GM19238 (cell line): ENCODE data around the gene NR2F6.

ENCODE experiments used
- DNase-seq: peaks from one replicate; pipeline ENCODE4 v3.0.0; 2011; ENCODE audit warnings: low spot score; ENCODE audit not compliant: insufficient read length

The NR2F6 gene

DNA sequence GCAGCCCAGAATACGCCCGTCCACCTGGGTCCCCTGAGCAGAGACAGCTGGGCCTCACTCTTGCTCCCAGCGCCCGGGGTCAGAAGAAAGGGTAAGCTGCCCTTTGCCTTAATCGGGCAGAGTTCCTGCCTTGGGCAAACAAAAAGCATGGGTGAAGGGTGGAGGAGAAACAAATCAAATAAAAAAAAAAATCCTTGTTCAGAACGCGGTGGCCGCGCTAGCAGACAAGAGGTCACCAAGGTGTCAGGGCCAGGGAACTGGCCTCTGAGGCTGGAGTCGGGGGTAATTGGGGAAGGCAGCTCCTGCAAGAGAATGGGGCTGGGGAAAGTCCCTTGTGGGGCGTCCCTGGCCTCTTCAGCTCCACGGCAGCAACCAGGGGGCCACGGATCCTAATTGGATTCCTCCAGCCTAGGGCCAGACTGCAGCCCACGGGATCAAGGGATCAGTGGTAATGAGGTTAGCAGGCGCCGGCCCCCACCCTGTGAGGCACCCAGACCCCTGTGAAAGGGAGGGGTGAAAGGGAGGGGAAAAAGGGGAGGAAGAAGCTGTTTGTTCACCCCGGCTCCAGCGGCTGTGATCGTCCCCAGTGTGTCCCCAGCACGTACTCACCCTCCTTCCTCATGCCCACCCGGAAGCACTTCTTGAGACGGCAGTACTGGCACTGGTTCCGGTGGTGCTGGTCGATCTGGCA, 5.5 kb downstream of the NR2F6 start:
- no peak for DNase-seq

- DNase-seq, result no peak
Observed at GRCh38 chr19:17237747-17238706, 7.7 kb downstream of the NR2F6 start.

DNA sequence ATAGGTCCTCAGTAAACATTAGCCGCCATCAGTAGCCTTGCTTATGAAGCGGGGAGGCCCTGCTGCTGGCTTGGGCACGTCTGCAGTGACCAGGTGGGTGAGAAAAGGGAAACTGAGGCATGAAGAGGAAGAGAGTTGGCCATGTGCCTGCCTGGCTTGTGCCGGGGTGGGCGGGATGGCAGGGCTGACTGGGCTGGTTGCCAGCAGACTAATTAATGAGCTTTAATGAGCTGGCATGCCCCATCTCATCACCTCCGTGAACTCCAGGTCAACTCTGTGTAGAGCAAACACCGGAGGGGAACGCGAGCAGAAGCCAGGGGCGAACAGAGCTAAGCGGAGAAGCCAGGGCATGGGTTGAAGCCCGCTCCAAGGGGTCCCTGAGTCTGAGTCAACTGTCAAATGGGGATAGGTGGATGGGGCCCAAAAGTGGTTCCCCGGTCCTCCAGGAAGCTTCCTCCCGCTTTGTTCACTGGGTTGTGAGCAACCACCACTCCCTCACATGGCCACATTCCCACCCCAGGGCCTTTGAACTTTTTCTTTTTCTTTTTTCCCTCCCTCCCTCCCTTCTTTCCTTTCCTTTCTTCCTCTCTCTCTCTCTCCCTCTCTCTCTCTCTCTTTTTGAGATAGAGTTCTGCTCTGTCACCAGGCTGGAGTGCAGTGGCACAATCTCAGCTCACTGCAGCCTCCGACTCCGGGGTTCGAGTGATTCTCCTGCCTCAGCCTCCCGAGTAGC, 8.7 kb downstream of the NR2F6 start:
- no peak for DNase-seq

DNA sequence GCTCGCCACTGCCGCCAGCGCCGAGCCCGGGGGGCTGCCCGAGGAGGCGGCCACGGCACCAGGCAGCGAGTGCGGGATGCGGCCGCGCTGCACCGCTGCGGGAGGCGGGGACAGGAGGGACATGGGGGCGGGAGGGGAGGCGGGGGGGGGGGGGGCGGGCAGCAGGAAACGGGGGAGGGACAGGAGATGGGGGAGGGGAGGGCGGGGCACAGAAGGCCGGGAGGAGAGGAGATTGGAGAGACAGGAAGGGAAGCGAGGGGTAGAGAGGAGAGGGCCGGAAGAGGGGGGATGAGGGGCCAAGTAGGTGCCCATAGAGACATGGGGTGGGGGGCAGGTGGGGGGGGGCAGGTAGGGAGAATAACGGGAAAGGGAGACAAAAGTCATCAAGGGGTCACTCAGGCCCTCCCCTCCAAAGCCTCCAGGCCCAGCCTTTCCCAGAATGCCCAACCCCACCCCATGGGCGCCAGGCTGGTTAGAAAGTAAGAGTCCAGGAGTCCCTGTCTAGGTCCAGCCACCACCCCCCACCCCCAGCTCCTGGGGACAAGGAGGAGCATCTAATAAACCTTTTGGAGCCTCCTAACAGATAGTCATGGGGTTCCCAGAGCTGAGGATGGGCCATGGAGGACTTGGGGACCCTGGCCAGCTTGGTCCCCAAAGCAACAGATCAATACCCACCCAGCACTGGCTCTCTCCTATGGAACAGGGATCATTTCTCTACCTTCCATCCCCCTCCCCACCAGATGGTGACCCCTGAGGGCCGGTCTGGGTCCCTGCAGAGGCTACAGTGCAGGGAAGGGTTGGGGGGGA, 9.5 kb downstream of the NR2F6 start:
- DNase-seq, result peak; percentile 61

- DNase-seq, result peak; percentile 70
Observed at GRCh38 chr19:17235300-17235970, 10.3 kb downstream of the NR2F6 start.

DNA sequence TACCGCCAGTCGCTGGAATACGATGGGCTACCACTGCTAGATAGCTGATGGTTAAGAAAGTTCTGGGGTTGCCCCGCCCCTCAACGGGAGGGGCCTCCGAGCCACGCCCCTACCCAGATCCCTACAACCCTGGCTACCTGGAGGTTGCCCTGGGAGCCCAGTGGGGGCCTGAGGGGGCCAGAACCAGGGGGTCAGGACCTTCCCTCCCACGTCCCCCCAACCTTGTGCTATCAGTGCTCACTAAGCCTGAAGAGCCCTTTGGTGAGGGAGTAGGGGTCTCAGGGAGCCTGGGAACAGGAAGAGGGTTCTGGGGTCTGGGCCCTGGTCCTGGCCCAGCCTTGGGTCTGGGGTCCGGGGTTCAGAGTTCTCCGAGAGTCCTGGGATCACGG, 10.8 kb downstream of the NR2F6 start:
- peak; percentile 79 for DNase-seq

DNA sequence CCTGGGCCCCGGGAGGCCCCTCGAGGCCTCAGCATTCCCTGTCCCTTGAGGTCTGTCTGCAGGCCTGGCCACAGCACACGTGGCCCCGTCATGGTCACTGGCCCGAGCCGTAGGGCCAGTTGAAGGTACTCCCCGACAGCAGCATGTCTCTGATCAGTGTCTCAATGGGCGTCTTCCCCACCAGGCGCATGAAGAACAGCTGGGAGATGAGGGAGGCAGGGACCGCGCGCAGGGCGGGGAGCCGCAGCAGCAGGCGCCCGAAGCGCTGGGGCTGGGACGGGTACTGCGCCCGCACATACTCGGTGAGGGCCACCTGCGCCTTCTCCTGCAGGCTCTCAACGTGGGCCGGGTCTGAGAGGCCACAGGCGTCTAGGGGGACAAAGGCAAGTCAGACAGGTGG, 13.5 kb downstream of the NR2F6 start:
- DNase-seq, result no peak

DNA sequence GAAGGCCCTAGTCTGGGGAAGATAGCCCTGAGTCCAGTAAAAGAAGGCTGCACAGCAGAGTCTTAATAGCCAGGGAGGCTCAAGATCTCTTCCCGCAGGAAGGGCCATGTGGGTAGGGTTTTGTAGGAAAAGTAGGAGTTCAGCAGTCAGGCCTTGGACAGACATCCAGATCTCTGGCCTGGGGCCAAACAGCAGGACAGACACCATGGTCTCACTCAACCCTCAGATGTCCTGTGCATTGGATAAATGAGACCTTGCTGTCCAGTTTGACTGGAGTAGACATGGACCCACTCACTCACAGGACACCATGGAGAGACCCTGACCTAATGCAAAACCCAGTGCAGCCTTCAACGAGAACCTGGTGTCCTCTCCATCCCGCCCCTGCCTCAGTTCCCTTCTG, 15.8 kb downstream of the NR2F6 start:
- no peak for DNase-seq

DNA sequence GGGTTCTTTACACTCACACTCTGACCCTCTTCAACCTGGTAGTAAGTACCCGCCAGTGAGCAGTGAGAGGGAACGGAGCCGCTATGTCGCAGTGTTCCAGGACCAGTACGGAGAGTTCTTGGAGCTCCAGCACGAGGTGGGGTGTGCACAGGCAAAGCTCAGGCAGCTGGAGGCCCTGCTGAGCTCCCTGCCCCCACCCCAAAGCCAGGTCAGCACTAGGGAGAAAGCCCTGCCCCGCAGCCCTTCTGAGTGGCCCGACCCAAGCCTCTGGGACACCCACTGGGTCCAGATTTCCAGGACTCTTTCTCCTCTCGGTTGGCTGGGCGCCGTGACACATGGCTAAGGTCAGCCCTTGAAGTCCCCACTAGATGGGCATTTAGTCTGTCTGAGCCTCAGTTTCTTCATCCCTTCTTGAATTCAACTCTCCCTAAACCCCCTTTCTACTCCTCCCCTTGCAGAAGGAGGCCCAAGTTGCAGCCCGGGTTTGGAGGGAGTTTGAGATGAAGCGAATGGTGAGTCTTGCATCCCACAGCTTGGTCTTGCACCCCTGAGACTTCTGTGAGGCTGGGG, 17.8 kb downstream of the NR2F6 start:
- DNase-seq, result no peak

GRCh38 chr19:17226002-17226933, 19.5 kb downstream of the NR2F6 start, which contains the start of gene OCEL1:
Gene OCEL1, plus strand, starts transcription at chr19:17226226. Its CDS starts 22 bp downstream, at chr19:17226248.
- peak; percentile 89 for DNase-seq

- DNase-seq, result no peak
Observed at GRCh38 chr19:17225053-17225452, 20.7 kb downstream of the NR2F6 start.

- no peak for DNase-seq
Observed at GRCh38 chr19:17220207-17220758, 25.4 kb downstream of the NR2F6 start.

DNA sequence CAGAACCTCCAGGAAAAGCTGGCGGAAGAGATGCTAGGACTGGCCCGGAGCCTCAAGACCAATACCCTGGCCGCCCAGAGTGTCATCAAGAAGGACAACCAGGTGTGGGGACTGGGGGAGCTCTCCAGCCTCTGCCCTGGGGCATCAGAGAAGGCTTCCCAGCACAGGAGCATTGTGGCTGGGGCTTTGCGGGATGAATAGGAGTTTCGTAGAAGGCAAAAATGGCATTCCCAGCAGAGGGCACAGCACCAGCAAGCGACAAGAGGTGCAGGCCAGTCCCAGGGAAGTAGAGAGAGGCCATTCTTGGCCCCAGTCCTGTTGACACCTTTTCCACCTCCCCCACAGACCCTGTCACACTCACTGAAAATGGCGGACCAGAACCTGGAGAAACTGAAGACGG, 26.4 kb downstream of the NR2F6 start:
- DNase-seq, result no peak

GRCh38 chr19:17216058-17216670, 29.6 kb downstream of the NR2F6 start:
- no peak for DNase-seq

GRCh38 chr19:17215127-17215971, 30.4 kb downstream of the NR2F6 start, which contains the start of gene USE1:
Gene USE1, plus strand, starts transcription at chr19:17215357. Its CDS starts 49 bp downstream, at chr19:17215406.
- DNase-seq, result peak; percentile 92

DNA sequence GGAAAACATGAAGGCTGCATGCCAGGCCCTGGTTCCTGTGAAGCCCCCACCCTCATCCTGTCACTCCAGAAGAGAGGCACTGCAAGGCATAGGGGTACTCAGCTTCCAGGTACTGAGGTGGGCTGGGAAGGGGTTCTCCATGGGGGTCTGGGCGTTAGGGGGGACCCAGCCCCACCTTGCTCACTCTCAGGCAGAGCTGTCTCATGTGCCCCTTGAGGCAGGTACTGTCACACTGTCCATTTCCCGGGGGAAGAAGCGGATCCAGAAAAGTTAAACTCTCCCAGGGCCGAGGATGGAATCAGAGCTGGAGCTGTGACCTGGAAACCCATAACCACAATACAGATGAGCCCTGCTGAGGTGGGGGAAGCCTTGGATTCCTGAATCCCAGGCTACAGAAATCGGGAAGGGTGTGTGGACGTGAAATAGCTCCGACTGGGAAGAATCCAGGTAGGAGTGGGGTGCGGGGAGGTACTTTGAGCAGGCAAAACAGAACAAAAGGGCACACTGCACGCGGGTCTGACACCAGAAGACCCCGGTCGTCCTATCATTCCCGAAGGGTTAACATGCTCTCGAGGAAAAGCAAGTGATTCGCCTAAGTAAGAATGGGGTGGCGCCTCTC, 31.1 kb downstream of the NR2F6 start:
- DNase-seq, result no peak

GRCh38 chr19:17213334-17213733, 32.4 kb downstream of the NR2F6 start:
- DNase-seq, result no peak
